GM19238 (cell line): Measurements from ENCODE around the gene PCDHA3.
"Not testable (repeated sequence)": the region's sequence is repeated elsewhere in the genome, so short reads cannot be mapped to it uniquely, and the experiment has no call there.

Experiments
- DNase-seq: peaks from one replicate; pipeline ENCODE4 v3.0.0; 2011; ENCODE audit warnings: low spot score; ENCODE audit not compliant: insufficient read length

The PCDHA3 gene

GRCh38 chr5:140800816-140801493 lies at the start of gene PCDHA3:
Gene PCDHA3, plus strand, starts transcription at chr5:140801057.
- no peak for DNase-seq

GRCh38 chr5:140753561-140753960 lies 47.3 kb upstream of the PCDHA3 start:
- no peak for DNase-seq

GRCh38 chr5:140764177-140764973 lies 36.5 kb upstream of the PCDHA3 start:
- DNase-seq: no peak

- DNase-seq: no peak
Measured at GRCh38 chr5:140767444-140767843, 33.4 kb upstream of the PCDHA3 start.

GRCh38 chr5:140780512-140780911 lies 20.3 kb upstream of the PCDHA3 start:
- no peak for DNase-seq

- DNase-seq: no peak
Measured at GRCh38 chr5:140785905-140786686, 14.8 kb upstream of the PCDHA3 start, which contains the start of gene PCDHA1. Gene PCDHA1, plus strand, starts transcription at chr5:140786140.

- DNase-seq: not testable (repeated sequence)
Measured at GRCh38 chr5:140787422-140787821, 13.4 kb upstream of the PCDHA3 start.

- DNase-seq: not testable (repeated sequence)
Measured at GRCh38 chr5:140787849-140788504, 12.9 kb upstream of the PCDHA3 start.

GRCh38 chr5:140791089-140791488 lies 9.8 kb upstream of the PCDHA3 start:
- no peak for DNase-seq

GRCh38 chr5:140794595-140795258 lies 6.1 kb upstream of the PCDHA3 start, which contains the start of gene PCDHA2:
Gene PCDHA2, plus strand, starts transcription at chr5:140794852.
- no peak for DNase-seq

GRCh38 chr5:140795259-140795641 lies 5.6 kb upstream of the PCDHA3 start:
- no peak for DNase-seq

- not testable (repeated sequence) for DNase-seq
Measured at GRCh38 chr5:140796072-140796717, 4.7 kb upstream of the PCDHA3 start.

GRCh38 chr5:140796718-140797095 lies 4.2 kb upstream of the PCDHA3 start:
- DNase-seq: no peak

- no peak for DNase-seq
Measured at GRCh38 chr5:140801494-140801841, 611 bp downstream of the PCDHA3 start.

- DNase-seq: not testable (repeated sequence)
Measured at GRCh38 chr5:140802381-140802780, 1.5 kb downstream of the PCDHA3 start.

GRCh38 chr5:140802781-140803271 lies 2.0 kb downstream of the PCDHA3 start:
- no peak for DNase-seq

GRCh38 chr5:140806834-140807775 lies 6.2 kb downstream of the PCDHA3 start, which contains the start of gene PCDHA4:
Gene PCDHA4, plus strand, starts transcription at chr5:140807068.
- no peak for DNase-seq

GRCh38 chr5:140808241-140808888 lies 7.5 kb downstream of the PCDHA3 start:
- not testable (repeated sequence) for DNase-seq
